Activated CD4-positive, alpha-beta T cell treated with anti-CD3 and anti-CD28 coated beads, Interleukin-10, Interleukin-2, amounts not matched to agents 100 ng/mL and 50 ng/mL, durations not matched to agents 16 hours and 8 hours (primary cell): ENCODE measurements around the gene GCDH.
"Not testable (repeated sequence)": the region's sequence is repeated elsewhere in the genome, so short reads cannot be mapped to it uniquely, and the experiment has no call there.

ENCODE experiments used
- DNase-seq: peaks from one replicate; pipeline ENCODE4 v3.0.0-alpha.2; 2020

Gene GCDH

GRCh38 chr19:12890787-12891552 lies at the start of gene GCDH:
TSS of gene GCDH (plus strand) at chr19:12891160. CDS start at chr19:12891305, 145 bp downstream.
- peak; percentile 99 for DNase-seq

GRCh38 chr19:12842511-12842910 lies 48.4 kb upstream of the GCDH start:
- no peak for DNase-seq

DNA sequence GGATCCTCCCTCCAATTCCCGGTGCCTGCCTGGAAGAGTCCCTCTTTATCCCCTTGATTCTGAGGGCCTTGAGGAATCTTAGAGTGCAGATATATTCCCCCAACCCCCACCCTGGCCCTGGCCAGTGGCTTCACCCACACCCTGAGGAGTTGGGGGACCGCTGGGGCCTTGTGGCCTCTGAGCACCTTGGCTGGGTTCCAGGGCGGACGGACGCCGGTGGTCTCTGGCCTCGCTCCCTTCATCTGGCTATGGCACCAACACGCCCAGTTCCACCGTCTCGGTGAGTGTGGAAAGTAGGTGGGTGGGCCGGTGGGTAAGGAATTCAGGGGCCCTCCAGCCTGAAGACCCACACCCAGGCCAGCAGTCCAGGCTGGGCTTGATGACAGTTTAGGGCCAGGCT lies 47.6 kb upstream of the GCDH start:
- no peak for DNase-seq

GRCh38 chr19:12843999-12844732 lies 46.8 kb upstream of the GCDH start:
- no peak for DNase-seq

GRCh38 chr19:12846613-12847012 lies 44.3 kb upstream of the GCDH start:
- DNase-seq, result not testable (repeated sequence)

DNA sequence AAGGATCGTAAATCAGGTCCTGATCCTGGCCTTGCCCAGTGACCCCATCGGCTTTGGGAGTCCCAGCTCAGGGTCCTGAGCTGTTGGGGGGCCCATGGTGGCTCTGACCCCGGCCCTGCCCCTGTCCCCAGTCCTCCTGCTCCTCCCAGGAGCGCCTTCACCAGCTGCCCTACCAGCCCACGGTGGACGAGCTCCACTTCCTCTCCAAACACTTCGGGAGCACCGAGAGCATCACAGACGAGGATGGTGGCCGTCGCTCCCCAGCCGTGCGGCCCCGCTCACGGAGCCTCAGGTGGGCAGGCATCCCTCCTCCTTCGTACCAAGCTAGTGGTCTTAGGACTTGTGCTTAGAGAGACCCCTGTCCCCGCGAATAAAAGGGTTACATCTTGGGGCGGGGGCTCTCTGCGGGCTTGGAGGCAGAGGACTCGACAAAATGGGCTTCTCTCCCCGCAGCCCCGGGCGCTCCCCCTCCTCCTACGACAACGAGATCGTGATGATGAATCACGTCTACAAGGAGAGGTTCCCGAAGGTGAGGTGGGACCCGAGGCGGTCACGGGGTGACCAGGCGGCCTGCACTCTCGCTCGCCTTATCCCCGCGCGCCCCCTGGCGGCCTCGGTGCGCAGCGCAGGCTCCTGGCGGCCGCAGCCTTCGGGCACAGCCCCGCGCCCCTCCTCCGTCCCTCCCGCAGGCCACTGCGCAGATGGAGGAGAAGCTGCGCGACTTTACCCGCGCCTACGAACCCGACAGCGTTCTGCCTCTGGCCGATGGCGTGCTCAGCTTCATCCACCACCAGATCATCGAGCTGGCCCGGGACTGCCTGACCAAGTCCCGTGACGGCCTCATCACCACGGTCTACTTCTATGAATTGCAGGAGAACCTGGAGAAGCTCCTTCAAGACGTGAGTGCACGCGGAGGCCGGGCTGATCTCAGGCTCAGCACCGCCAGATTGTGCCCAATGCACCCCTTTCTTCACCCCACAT lies 43.5 kb upstream of the GCDH start:
- peak; percentile 89 for DNase-seq

DNA sequence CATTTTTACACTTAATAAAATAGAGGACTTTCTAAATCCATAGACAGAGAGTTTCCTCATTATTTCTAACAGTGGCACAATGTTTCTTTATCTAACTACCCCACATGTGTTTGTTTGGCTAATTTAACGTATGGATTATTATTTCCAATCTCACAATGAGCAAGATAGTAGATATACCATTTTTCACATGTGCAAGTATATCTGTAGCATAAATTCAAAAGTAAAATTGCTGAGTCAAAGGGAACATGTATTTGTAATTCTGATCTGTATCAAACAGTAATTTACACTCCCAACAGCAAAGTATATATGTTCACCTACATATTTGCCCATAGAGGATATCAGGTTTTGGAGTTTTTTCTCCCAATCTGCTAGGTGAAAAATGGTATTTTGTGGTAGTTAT lies 34.3 kb upstream of the GCDH start:
- no peak for DNase-seq

DNA sequence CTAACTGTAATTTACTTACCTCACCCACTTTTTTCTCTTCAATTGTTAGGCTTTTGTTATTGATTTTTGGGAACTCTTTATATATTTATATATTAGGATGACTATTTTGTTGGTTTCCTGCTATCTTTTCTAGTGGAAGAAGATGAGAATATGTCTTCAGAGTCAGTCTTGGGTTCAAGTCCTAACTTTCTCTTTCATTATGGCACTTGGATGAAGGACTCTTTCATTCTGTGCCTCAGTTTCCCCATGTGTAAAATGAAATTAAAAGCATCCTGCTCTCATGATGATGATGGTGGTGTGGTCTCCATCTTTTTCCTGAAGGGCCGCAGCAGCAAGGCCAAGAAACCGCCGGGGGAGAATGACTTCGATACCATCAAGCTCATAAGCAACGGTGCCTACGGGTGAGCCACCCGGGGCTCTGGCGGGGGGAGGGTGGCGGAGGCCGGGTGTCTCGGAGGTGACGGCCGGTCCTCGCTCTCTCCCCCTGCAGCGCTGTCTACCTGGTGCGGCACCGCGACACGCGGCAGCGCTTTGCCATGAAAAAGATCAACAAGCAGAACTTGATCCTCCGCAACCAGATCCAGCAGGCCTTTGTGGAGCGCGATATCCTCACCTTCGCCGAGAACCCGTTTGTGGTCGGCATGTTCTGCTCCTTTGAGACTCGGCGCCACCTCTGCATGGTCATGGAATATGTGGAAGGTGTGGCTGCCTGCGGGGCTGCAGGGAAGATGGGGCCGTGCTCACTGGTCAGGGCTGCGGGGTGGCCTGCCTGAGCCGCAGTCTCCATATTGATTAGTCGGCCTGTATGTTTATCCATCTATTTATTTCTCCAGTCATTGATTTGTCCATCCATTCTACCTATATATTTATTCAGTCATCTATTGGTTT lies 32.7 kb upstream of the GCDH start:
- DNase-seq, result no peak

DNA sequence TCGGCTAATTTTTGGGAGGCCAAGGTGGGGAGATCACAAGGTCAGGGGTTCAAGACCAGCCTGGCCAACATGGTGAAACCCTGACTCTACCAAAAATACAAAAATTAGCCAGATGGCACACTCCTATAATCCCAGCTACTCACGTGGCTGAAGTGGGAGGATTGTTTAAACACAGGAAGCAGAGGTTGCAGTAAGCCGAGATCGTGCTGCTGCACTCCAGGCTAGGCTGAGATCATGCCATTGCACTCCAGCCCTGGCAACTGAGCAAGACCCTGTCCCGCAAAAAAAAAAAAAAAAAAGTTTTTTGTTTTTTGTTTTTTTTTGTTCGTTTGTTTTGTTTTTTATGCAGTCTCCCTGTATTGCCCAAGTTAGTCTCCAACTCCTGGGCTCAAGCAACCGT lies 31.4 kb upstream of the GCDH start:
- DNase-seq, result no peak

DNA sequence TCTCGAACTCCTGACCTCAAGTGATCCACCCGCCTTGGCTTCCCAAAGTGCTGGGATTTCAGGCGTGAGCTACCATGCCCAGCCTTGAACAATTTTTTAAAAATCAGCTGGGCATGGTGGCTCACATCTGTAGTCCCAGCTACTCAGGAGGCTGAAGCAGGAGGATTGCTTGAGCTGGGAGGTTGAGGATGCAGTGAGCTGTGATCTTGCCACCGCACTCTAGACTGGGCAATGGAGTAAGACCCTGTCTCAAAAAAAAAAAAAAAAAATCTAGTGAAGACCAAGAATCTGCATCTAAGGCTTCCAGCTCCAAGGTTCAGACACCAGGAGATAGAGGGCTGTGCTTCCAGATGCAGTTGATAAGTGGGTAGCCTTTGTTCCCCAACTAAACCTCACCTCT lies 26.8 kb upstream of the GCDH start:
- DNase-seq, result no peak

DNA sequence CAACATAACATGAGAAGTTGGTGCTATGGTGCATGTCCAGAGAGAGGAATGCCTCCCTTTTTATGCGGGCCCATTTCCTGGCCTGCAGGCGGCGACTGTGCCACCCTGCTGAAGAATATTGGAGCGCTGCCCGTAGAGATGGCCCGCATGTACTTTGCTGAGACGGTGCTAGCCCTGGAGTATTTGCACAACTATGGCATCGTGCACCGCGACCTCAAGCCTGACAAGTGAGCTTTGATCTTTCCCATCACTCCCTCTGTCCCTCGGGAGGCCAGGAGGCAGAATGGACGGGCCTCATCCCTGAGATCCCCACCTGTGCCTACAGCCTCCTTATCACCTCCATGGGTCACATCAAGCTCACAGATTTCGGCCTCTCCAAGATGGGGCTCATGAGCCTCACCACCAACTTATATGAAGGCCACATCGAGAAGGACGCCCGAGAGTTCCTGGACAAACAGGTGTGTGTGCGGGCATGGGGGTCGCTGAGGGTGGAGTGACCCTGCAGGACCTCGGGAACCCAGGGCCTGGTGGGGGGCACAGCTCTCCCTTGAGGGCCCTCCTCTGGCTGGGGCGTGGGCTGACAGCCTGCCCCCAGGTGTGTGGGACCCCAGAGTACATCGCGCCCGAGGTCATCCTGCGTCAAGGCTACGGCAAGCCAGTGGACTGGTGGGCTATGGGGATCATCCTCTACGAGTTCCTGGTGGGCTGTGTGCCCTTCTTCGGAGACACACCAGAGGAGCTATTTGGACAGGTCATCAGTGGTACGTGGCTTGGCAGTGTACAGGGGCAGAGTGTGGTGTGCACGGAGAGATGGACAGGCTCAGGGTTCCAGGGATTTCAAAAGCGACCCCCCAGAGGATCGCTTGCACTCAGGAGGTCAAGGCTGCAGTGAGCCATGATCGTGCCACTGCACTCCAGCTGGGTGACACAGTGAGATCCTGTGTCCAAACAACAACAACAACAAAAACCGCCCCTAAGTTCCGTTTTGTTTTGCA lies 25.9 kb upstream of the GCDH start:
- no peak for DNase-seq

- DNase-seq, result no peak
Measured at GRCh38 chr19:12865746-12866415, 25.1 kb upstream of the GCDH start.

GRCh38 chr19:12866416-12867119 lies 24.4 kb upstream of the GCDH start:
- DNase-seq, result no peak

GRCh38 chr19:12867120-12868099 lies 23.6 kb upstream of the GCDH start:
- DNase-seq, result peak; percentile 66

DNA sequence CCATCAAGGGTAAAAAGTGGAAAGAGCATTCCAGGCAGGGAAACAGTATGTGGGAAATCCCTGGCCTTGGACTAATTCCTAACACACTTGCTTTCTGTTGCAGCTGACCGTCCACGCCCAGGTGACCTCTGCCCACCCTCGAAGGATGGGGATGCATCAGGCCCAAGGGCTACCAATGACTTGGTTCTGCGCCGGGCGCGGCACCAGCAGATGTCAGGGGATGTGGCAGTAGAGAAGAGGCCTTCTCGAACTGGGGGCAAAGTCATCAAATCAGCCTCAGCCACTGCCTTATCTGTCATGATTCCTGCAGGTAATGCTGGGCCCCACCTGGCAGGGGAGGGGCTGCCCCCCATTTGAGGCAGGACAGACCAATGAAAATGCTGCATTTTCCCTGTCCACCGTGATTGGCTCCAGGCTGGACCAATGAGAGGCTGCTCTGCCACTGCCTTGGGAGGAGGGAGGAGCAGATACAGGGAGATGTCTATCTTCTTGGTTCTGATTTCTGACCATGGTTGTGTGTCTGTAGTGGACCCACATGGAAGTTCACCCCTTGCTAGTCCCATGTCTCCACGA lies 22.3 kb upstream of the GCDH start:
- DNase-seq, result peak; percentile 34

DNA sequence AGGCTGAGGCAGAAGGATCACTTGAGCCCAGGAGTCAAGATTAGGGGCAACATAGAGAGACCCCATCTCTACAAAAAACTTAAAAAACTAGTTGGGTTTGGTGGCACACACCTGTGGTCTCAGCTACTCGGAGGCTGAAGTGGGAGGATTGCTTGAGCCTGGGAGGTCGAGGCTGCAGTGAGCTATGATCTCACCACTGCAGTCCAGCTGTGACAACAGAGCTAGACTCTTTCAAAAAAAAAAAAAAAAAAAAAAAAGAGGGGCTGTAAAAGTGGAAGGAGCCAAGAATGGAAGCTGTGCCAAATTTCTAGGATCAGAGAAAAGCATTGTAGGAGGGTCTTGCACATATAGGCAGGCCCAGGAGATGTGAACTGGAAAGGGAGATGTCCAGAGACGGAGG lies 19.3 kb upstream of the GCDH start:
- no peak for DNase-seq

- no peak for DNase-seq
Measured at GRCh38 chr19:12872255-12872654, 18.7 kb upstream of the GCDH start.
